IMR-90 (cell line): ENCODE data around the gene DCP1A. TPM values are rescaled to one million over a fixed set of nuclear protein-coding genes. Genes with fewer than 3 reads are reported as not detected.

Experiments
- ATAC-seq: fragments of 200-7000 bp; cut with Tn5 transposase; 2 replicates; pipeline ENCODE4 v1.9.1; 2020; ENCODE audit warnings: low read depth, mild to moderate bottlenecking, moderate library complexity
- BruUV-seq: library from RNA; stranded (reverse); fragments of 400-500 nt; replicated peaks from 2 replicates; lab custom pipeline; 2021; lab: Mats Ljungman, UMichigan
- CTCF ChIA-PET: fragments of 300-600 bp; formaldehyde crosslinking; extraction: SDS; loops from one replicate; lab custom pipeline; 2021; ENCODE audit warnings: antibody characterized with exemption; lab: Yijun Ruan, JAX
- POLR2A ChIA-PET: fragments of 300-600 bp; sonication (Branson Sonifier 250); formaldehyde crosslinking; loops from one replicate; lab custom pipeline; 2022; ENCODE audit warnings: antibody characterized with exemption; ENCODE audit not compliant: unreplicated experiment; lab: Charles Lee
- DNase-seq: peaks from one replicate; pipeline ENCODE4 v3.0.0; 2013
- H2AFZ ChIP-seq: replicated peaks from 2 replicates; pipeline ENCODE3; 2013; ENCODE audit warnings: low read length, mild to moderate bottlenecking; ENCODE audit not compliant: poor library complexity
- H2AK5ac ChIP-seq: 2 replicates; pipeline ENCODE4 v1.6.1; 2013; ENCODE audit warnings: low read depth, low read length, inconsistent platforms
- H2AK9ac ChIP-seq: replicated peaks from 2 replicates; pipeline ENCODE3; 2013; ENCODE audit warnings: mild to moderate bottlenecking, low read depth, low read length, moderate library complexity; ENCODE audit not compliant: poor library complexity
- H2BK120ac ChIP-seq: 2 replicates; pipeline ENCODE4 v1.6.1; 2013; ENCODE audit warnings: low read depth, low read length, inconsistent platforms
- H2BK15ac ChIP-seq: 3 replicates; pipeline ENCODE4 v1.6.1; 2013; ENCODE audit warnings: low read depth, low read length, inconsistent platforms
- H2BK20ac ChIP-seq: 2 replicates; pipeline ENCODE4 v1.6.1; 2013; ENCODE audit warnings: low read depth, mild to moderate bottlenecking, inconsistent platforms, low read length, moderate library complexity
- H2BK5ac ChIP-seq: 2 replicates; pipeline ENCODE4 v1.6.1; 2013; ENCODE audit warnings: mild to moderate bottlenecking, low read depth, low read length, inconsistent platforms; ENCODE audit not compliant: poor library complexity, severe bottlenecking
- H3K14ac ChIP-seq: replicated peaks from 2 replicates; pipeline ENCODE4 v1.6.1; 2013; ENCODE audit warnings: low read depth, low read length, inconsistent platforms
- H3K18ac ChIP-seq: 2 replicates; pipeline ENCODE4 v1.6.1; 2013; ENCODE audit warnings: low read depth, low read length, control low read depth
- H3K23ac ChIP-seq: 2 replicates; pipeline ENCODE4 v1.6.1; 2013; ENCODE audit warnings: low read depth, low read length, inconsistent platforms
- H3K27ac ChIP-seq: 2 replicates; pipeline ENCODE4 v1.5.1; 2013; ENCODE audit warnings: mild to moderate bottlenecking, control low read depth, low read length; ENCODE audit not compliant: insufficient read depth
- H3K27me3 ChIP-seq: 2 replicates; pipeline ENCODE4 v1.6.1; 2013; ENCODE audit warnings: low read length; ENCODE audit not compliant: control insufficient read depth, insufficient read depth
- H3K36me3 ChIP-seq: 2 replicates; pipeline ENCODE4 v1.6.1; 2013; ENCODE audit warnings: low read length, mixed read lengths; ENCODE audit not compliant: control insufficient read depth, insufficient read depth
- H3K4ac ChIP-seq: 2 replicates; pipeline ENCODE4 v1.6.1; 2013; ENCODE audit warnings: low read depth, low read length, inconsistent platforms
- H3K4me1 ChIP-seq: 2 replicates; pipeline ENCODE4 v1.6.1; 2013; ENCODE audit warnings: low read length, mixed read lengths; ENCODE audit not compliant: control insufficient read depth, insufficient read depth
- H3K4me2 ChIP-seq: 2 replicates; pipeline ENCODE4 v1.6.1; 2013; ENCODE audit warnings: low read depth, mild to moderate bottlenecking, control low read depth, low read length, moderate library complexity
- H3K4me3 ChIP-seq: 2 replicates; pipeline ENCODE4 v1.5.1; 2013; ENCODE audit warnings: low read depth, mild to moderate bottlenecking, control low read depth, low read length, moderate library complexity; ENCODE audit not compliant: insufficient read depth
- H3K56ac ChIP-seq: 2 replicates; pipeline ENCODE4 v1.6.1; 2013; ENCODE audit warnings: low read length, inconsistent platforms; ENCODE audit not compliant: insufficient read depth; ENCODE audit errors: extremely low read depth
- H3K79me1 ChIP-seq, 2 experiments: 2 replicates each; pipeline ENCODE4 v1.6.1; 2013; ENCODE audit warnings: low read length in 2 of 2, inconsistent platforms in 1 of 2, low read depth in 1 of 2
- H3K9ac ChIP-seq: 2 replicates; pipeline ENCODE4 v1.6.1; 2013; ENCODE audit warnings: low read depth, low read length, control low read depth
- H3K9me1 ChIP-seq: 2 replicates; pipeline ENCODE4 v1.6.1; 2013; ENCODE audit warnings: low read length, inconsistent platforms; ENCODE audit not compliant: insufficient read depth
- H3K9me3 ChIP-seq: 2 replicates; pipeline ENCODE4 v1.6.1; 2013; ENCODE audit warnings: low read length; ENCODE audit not compliant: control insufficient read depth, insufficient read depth
- H4K20me1 ChIP-seq: 2 replicates; pipeline ENCODE4 v1.6.1; 2013; ENCODE audit warnings: low read length, inconsistent platforms; ENCODE audit not compliant: insufficient read depth
- H4K5ac ChIP-seq: 2 replicates; pipeline ENCODE4 v1.6.1; 2013; ENCODE audit warnings: mild to moderate bottlenecking, low read depth, low read length, control low read depth
- H4K8ac ChIP-seq, 2 experiments: 2 replicates each; pipeline ENCODE4 v1.6.1; 2013; ENCODE audit warnings: low read depth in 2 of 2, low read length in 2 of 2, control low read depth in 1 of 2, inconsistent platforms in 1 of 2
- H4K91ac ChIP-seq: 2 replicates; pipeline ENCODE4 v1.6.1; 2013; ENCODE audit warnings: low read depth, low read length, inconsistent platforms; ENCODE audit not compliant: insufficient read depth
- WGBS, 2 experiments: methylation state at CpG; one replicate each; pipeline versions ENCODE4 v1.1.5 to v1.1.7; 2013; ENCODE audit warnings: missing lambda C conversion rate in 2 of 2; ENCODE audit not compliant: insufficient read length in 1 of 2; ENCODE audit errors: extremely low coverage in 2 of 2; 5-methylcytosine and 5-hydroxymethylcytosine counted together
- dilution Hi-C: fragments of 300-500 bp; cut with HindIII; formaldehyde crosslinking; loops from one replicate; pipeline ENCODE4 v1.14.3; 2018; ENCODE audit warnings: low sequenced_read_pairs; ENCODE audit not compliant: unreplicated experiment
- in situ Hi-C: fragments of 300-500 bp; cut with MboI; formaldehyde crosslinking; loops from 3 replicates; pipeline ENCODE4 v1.14.3; 2019; ENCODE audit warnings: low sequenced_read_pairs, inconsistent platforms, mixed read lengths
- intact Hi-C: fragments of 100-400 bp; cut with micrococcal nuclease; formaldehyde crosslinking; loops from 2 replicates; pipeline ENCODE4 v1.10.0; 2022
- polyA plus RNA-seq, 3 experiments: library from polyadenylated mRNA; depleted of rRNA; stranded (reverse); fragments of >200 nt; gene quantifications; 2 replicates each; pipeline ENCODE4 v1.2.3, GENCODE V29; 2012; ENCODE audit warnings: low replicate concordance in 1 of 3
- total RNA-seq: library from RNA; depleted of rRNA; stranded (reverse); fragments of >200 nt; gene quantifications from 2 replicates; pipeline ENCODE4 v1.2.3, GENCODE V29; 2012
- TF ChIP-seq, protein P1 (sequence below): fragments of 150-350 bp; IDR thresholded peaks from 2 replicates; pipeline ENCODE4 v1.6.1; 2016; ENCODE audit warnings: low read depth, mild to moderate bottlenecking, low read length, moderate library complexity, borderline replicate concordance

Gene DCP1A
- total and polyA plus RNA-seq, 2 of the 4 experiments (the other 2 are of a cell fraction), result 13.2 to 30.1 TPM

DNA sequence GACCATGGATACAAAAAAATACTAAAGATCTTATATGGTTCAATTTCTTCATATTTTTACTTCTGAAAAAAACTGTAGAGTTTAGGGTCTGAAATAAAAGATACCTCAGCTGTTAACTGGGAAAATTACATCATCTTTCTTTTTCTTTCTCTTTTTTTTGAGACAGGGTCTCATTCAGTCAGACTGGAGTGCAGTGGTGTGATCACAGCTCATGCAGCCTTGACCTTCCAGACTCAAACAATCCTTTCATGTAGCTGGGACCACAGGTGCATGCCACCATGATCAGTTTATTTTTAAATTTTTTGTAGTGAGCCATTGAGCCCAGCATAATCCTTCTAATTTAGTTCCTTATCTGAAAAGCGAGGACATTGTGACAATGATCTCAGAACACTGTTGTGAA lies 51.9 kb downstream of the DCP1A start:
- TF ChIP-seq, protein P1, sequence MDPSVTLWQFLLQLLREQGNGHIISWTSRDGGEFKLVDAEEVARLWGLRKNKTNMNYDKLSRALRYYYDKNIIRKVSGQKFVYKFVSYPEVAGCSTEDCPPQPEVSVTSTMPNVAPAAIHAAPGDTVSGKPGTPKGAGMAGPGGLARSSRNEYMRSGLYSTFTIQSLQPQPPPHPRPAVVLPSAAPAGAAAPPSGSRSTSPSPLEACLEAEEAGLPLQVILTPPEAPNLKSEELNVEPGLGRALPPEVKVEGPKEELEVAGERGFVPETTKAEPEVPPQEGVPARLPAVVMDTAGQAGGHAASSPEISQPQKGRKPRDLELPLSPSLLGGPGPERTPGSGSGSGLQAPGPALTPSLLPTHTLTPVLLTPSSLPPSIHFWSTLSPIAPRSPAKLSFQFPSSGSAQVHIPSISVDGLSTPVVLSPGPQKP, result no peak
- ChIA-PET CTCF (no interaction called here), POLR2A (no interaction called here)
- H3K79me1 ChIP-seq, result peaks cover 3 to 20% of the 10 kb centered on the region in 2 experiments; a peak in 1 of 4 replicates
- intact Hi-C loops, result loop anchor here (5.0 to 10.0 kb wide), 6 partner anchors 52 to 587 kb away; partner anchors contain the start of genes ACTR8 and DCP1A
- no peak overlapping the region for H3K4me3 ChIP-seq
- H3K14ac ChIP-seq, result no peak overlapping the region
- no peak overlapping the region for H2BK20ac ChIP-seq
- in situ Hi-C loops, result loop anchor here (25.0 kb wide), 1 partner anchor 592 kb away; the partner anchor contains the start of genes ACTR8 and SELENOK
- no peak overlapping the region for H3K56ac ChIP-seq
- H2BK120ac ChIP-seq, result no peak overlapping the region
- ATAC-seq, result no peak
- H3K9me1 ChIP-seq, result peaks cover 6% of the 10 kb centered on the region; the same call in 1 of the 2 replicates
- no peak overlapping the region for H3K23ac ChIP-seq
- H3K18ac ChIP-seq, result no peak overlapping the region
- H3K27me3 ChIP-seq, result no peaks in the 10 kb centered on the region
- H3K9me3 ChIP-seq, result no peaks in the 10 kb centered on the region
- H3K4ac ChIP-seq, result no peak overlapping the region
- no peak overlapping the region for H4K91ac ChIP-seq
- no peak overlapping the region for H2BK15ac ChIP-seq
- H3K36me3 ChIP-seq, result peaks cover 18% of the 10 kb centered on the region
- H2AK5ac ChIP-seq, result no peak overlapping the region
- H3K4me1 ChIP-seq, result peaks cover 2% of the 10 kb centered on the region; the same call in 1 of the 2 replicates
- H4K5ac ChIP-seq, result no peak overlapping the region
- no CpG with 5 or more reads among the region's 1 CpG for WGBS, 2 experiments
- H2AFZ ChIP-seq, result no peak overlapping the region
- dilution Hi-C loops, result no loop called here
- H4K8ac ChIP-seq, result no peak overlapping the region
- H4K20me1 ChIP-seq, result peaks cover 3% of the 10 kb centered on the region; the same call in 1 of the 2 replicates
- no TSS peak for BruUV-seq
- no peak for DNase-seq
- no peak overlapping the region for H2BK5ac ChIP-seq
- no peak overlapping the region for H3K9ac ChIP-seq
- H3K4me2 ChIP-seq, result no peak overlapping the region
- no peak overlapping the region for H3K27ac ChIP-seq
- no peak overlapping the region for H2AK9ac ChIP-seq
